ENCODE data around the gene GRB10. TPM values are rescaled to one million over a fixed set of nuclear protein-coding genes. Genes with fewer than 3 reads are reported as not detected.

The GRB10 gene
- total RNA-seq, 1 donor from 2014 or later: 93.0 TPM

GRCh38 chr7:50674299-50674698, 108.4 kb downstream of the GRB10 start:
- Mint-ChIP-seq H3K4me1 (peaks cover 61% of the 10 kb centered on the region), H3K4me3 (no peak overlapping the region), H3K27me3 (ENCODE audit: low read depth) (no peaks in the 10 kb centered on the region), H3K27ac (ENCODE audit: unreplicated experiment) (peak overlapping the region; percentile 58), H3K36me3 (ENCODE audit: low read depth) (peaks cover 21% of the 10 kb centered on the region), H3K9me3 (no peaks in the 10 kb centered on the region)
- no peak for TF ChIP-seq CTCF (conservative IDR thresholded peaks at IDR 0.05)
- DNase-seq (ENCODE audit: low read depth, low spot score): no peak

- H3K4me1 Mint-ChIP-seq: peaks cover 55% of the 10 kb centered on the region
- no peak overlapping the region for H3K4me3 Mint-ChIP-seq
- H3K27ac Mint-ChIP-seq (ENCODE audit: unreplicated experiment): no peak overlapping the region
- H3K36me3 Mint-ChIP-seq (ENCODE audit: low read depth): peaks cover 25% of the 10 kb centered on the region
- TF ChIP-seq CTCF (conservative IDR thresholded peaks at IDR 0.05): no peak
- no peaks in the 10 kb centered on the region for H3K9me3 Mint-ChIP-seq
- no peak for DNase-seq (ENCODE audit: low read depth, low spot score)
- H3K27me3 Mint-ChIP-seq (ENCODE audit: low read depth): no peaks in the 10 kb centered on the region
Measured at GRCh38 chr7:50673096-50673495, 109.6 kb downstream of the GRB10 start.

GRCh38 chr7:50672045-50672444, 110.7 kb downstream of the GRB10 start:
- peaks cover 45% of the 10 kb centered on the region for H3K4me1 Mint-ChIP-seq
- H3K27me3 Mint-ChIP-seq (ENCODE audit: low read depth): no peaks in the 10 kb centered on the region
- H3K9me3 Mint-ChIP-seq: no peaks in the 10 kb centered on the region
- no peak for DNase-seq (ENCODE audit: low read depth, low spot score)
- no peak overlapping the region for H3K27ac Mint-ChIP-seq (ENCODE audit: unreplicated experiment)
- peaks cover 32% of the 10 kb centered on the region for H3K36me3 Mint-ChIP-seq (ENCODE audit: low read depth)
- TF ChIP-seq CTCF (conservative IDR thresholded peaks at IDR 0.05): no peak
- H3K4me3 Mint-ChIP-seq: no peak overlapping the region

- H3K9me3 Mint-ChIP-seq: no peaks in the 10 kb centered on the region
- peaks cover 32% of the 10 kb centered on the region for H3K36me3 Mint-ChIP-seq (ENCODE audit: low read depth)
- H3K27ac Mint-ChIP-seq (ENCODE audit: unreplicated experiment): no peak overlapping the region
- DNase-seq (ENCODE audit: low read depth, low spot score): no peak
- H3K27me3 Mint-ChIP-seq (ENCODE audit: low read depth): no peaks in the 10 kb centered on the region
- peaks cover 38% of the 10 kb centered on the region for H3K4me1 Mint-ChIP-seq
- H3K4me3 Mint-ChIP-seq: no peak overlapping the region
- no peak for TF ChIP-seq CTCF (conservative IDR thresholded peaks at IDR 0.05)
Measured at GRCh38 chr7:50671386-50671785, 111.3 kb downstream of the GRB10 start.

GRCh38 chr7:50669890-50670289, 112.8 kb downstream of the GRB10 start:
- Mint-ChIP-seq H3K36me3 (ENCODE audit: low read depth) (peaks cover 30% of the 10 kb centered on the region), H3K9me3 (no peaks in the 10 kb centered on the region), H3K27me3 (ENCODE audit: low read depth) (no peaks in the 10 kb centered on the region), H3K27ac (ENCODE audit: unreplicated experiment) (no peak overlapping the region), H3K4me3 (no peak overlapping the region), H3K4me1 (peaks cover 25% of the 10 kb centered on the region)
- no peak for TF ChIP-seq CTCF (conservative IDR thresholded peaks at IDR 0.05)
- DNase-seq (ENCODE audit: low read depth, low spot score): no peak

- peaks cover 24% of the 10 kb centered on the region for H3K36me3 Mint-ChIP-seq (ENCODE audit: low read depth)
- no peak for DNase-seq (ENCODE audit: low read depth, low spot score)
- H3K9me3 Mint-ChIP-seq: no peaks in the 10 kb centered on the region
Measured at GRCh38 chr7:50667789-50668226, 114.9 kb downstream of the GRB10 start.

More at GRCh38 chr7:50667789-50668226, 114.9 kb downstream of the GRB10 start:
- TF ChIP-seq CTCF (conservative IDR thresholded peaks at IDR 0.05): no peak
- Mint-ChIP-seq H3K27me3 (ENCODE audit: low read depth) (no peaks in the 10 kb centered on the region), H3K4me3 (no peak overlapping the region), H3K27ac (ENCODE audit: unreplicated experiment) (no peak overlapping the region), H3K4me1 (peaks cover 10% of the 10 kb centered on the region)

Data from neural crest cell (in vitro differentiated cells).